ENCODE measurements around the gene RCOR3.

GRCh38 chr1:211339631-211340041 is 80.5 kb downstream of the RCOR3 start:
- TF ChIP-seq POLR2A (IDR thresholded peaks at IDR 0.05) (no peak), CTCF (IDR thresholded peaks at IDR 0.05) (no peak)
